AG09309 (cell line): ENCODE data around the gene ENO4.

ENCODE experiments used
- DNase-seq: peaks from one replicate; pipeline ENCODE4 v3.0.0-alpha.2; 2010; ENCODE audit warnings: low read depth
- H3K4me3 ChIP-seq: 2 replicates; pipeline ENCODE4 v1.5.1; 2011; ENCODE audit warnings: mild to moderate bottlenecking, low read depth, low read length, moderate library complexity; ENCODE audit not compliant: control insufficient read depth
- CTCF ChIP-seq: IDR thresholded peaks from 2 replicates; pipeline ENCODE4 v1.5.1; 2011; ENCODE audit warnings: mild to moderate bottlenecking, low read depth, low read length, inconsistent platforms; ENCODE audit not compliant: insufficient read depth, control insufficient read depth; ENCODE audit errors: missing control alignments

The ENO4 gene

GRCh38 chr10:116886772-116887171 is 37.5 kb downstream of the ENO4 start:
- no peak for DNase-seq
- H3K4me3 ChIP-seq: no peak overlapping the region
- no peak for TF ChIP-seq CTCF

- no peak overlapping the region for H3K4me3 ChIP-seq
- TF ChIP-seq CTCF: no peak
- DNase-seq: peak; percentile 54
Observed at GRCh38 chr10:116888380-116889055, 39.2 kb downstream of the ENO4 start.

- no peak overlapping the region for H3K4me3 ChIP-seq
- no peak for TF ChIP-seq CTCF
- no peak for DNase-seq
Observed at GRCh38 chr10:116889066-116889465, 39.8 kb downstream of the ENO4 start.

GRCh38 chr10:116891208-116891607 is 41.9 kb downstream of the ENO4 start:
- peak; percentile 40 for DNase-seq
- H3K4me3 ChIP-seq: no peak overlapping the region
- no peak for TF ChIP-seq CTCF

- H3K4me3 ChIP-seq: no peak overlapping the region
- DNase-seq: no peak
- TF ChIP-seq CTCF: no peak
Observed at GRCh38 chr10:116892907-116893685, 43.8 kb downstream of the ENO4 start.

GRCh38 chr10:116893686-116894037 is 44.4 kb downstream of the ENO4 start:
- no peak for TF ChIP-seq CTCF
- DNase-seq: no peak
- no peak overlapping the region for H3K4me3 ChIP-seq
